Naive thymus-derived CD4-positive, alpha-beta T cell (primary cell): ENCODE data around the gene SLC9A3. TPM values are rescaled to one million over a fixed set of nuclear protein-coding genes. Genes with fewer than 3 reads are reported as not detected.
"Not testable (repeated sequence)": the region's sequence is repeated elsewhere in the genome, so short reads cannot be mapped to it uniquely, and the experiment has no call there.

ENCODE experiments used
- ATAC-seq: fragments of 150-1000 bp; cut with Tn5 transposase; 2 replicates; pipeline ENCODE4 v1.10.0; 2021; ENCODE audit warnings: mild to moderate bottlenecking, moderate library complexity
- CTCF ChIA-PET: fragments of 350-600 bp; sonication (Branson Sonifier 250); formaldehyde crosslinking; loops from one replicate; lab custom pipeline; 2021; ENCODE audit warnings: antibody characterized with exemption; lab: Charles Lee
- POLR2A ChIA-PET: fragments of 350-600 bp; sonication (Branson Sonifier 250); formaldehyde crosslinking; loops from one replicate; lab custom pipeline; 2021; ENCODE audit warnings: antibody characterized with exemption, inconsistent platforms; lab: Charles Lee
- DNase-seq, 9 donors: peaks; one replicate each; pipeline versions ENCODE4 v3.0.0 to v3.0.0-alpha.2; 2020 to 2022; ENCODE audit warnings: mixed read lengths in 1 of 9
- H3K27ac ChIP-seq: one replicate; pipeline ENCODE4 v1.7.0; 2013; ENCODE audit warnings: mild to moderate bottlenecking, low read depth, low read length, moderate library complexity
- H3K27me3 ChIP-seq, 2 donors: one replicate each; pipeline ENCODE4 v1.7.0; 2013; ENCODE audit warnings: low read length in 2 of 2, mild to moderate bottlenecking in 2 of 2, moderate library complexity in 2 of 2; ENCODE audit not compliant: control insufficient read depth in 2 of 2, insufficient read depth in 2 of 2
- H3K36me3 ChIP-seq, 3 experiments: 1 replicate in 2 of 3; 2 replicates in 1 of 3; pipeline ENCODE4 v1.7.0; 2013; ENCODE audit warnings: low read length in 3 of 3, mild to moderate bottlenecking in 3 of 3, moderate library complexity in 1 of 3; ENCODE audit not compliant: insufficient read depth in 3 of 3, control insufficient read depth in 2 of 3
- H3K4me1 ChIP-seq, 2 donors: one replicate each; pipeline ENCODE4 v1.7.0; 2013; ENCODE audit warnings: low read length in 2 of 2, mild to moderate bottlenecking in 2 of 2, moderate library complexity in 1 of 2; ENCODE audit not compliant: control insufficient read depth in 2 of 2, insufficient read depth in 2 of 2
- H3K4me3 ChIP-seq: 2 replicates; pipeline ENCODE4 v1.7.0; 2013; ENCODE audit warnings: mild to moderate bottlenecking, low read length
- H3K9me3 ChIP-seq, 3 experiments: 1 replicate in 2 of 3; 2 replicates in 1 of 3; pipeline ENCODE4 v1.7.0; 2013; ENCODE audit warnings: low read length in 3 of 3; ENCODE audit not compliant: control insufficient read depth in 2 of 3
- H3K27ac Mint-ChIP-seq, 9 donors: one replicate each; pipeline ENCODE4 v1.8.0; 2020 to 2022; ENCODE audit warnings: mixed read lengths in 9 of 9, mild to moderate bottlenecking in 8 of 9, moderate library complexity in 5 of 9, inconsistent platforms in 2 of 9
- H3K27me3 Mint-ChIP-seq, 5 donors: one replicate each; pipeline ENCODE4 v1.8.0; 2021 to 2022; ENCODE audit warnings: mixed read lengths in 5 of 5, mild to moderate bottlenecking in 1 of 5
- H3K36me3 Mint-ChIP-seq, 5 donors: one replicate each; pipeline ENCODE4 v1.8.0; 2020 to 2022; ENCODE audit warnings: mixed read lengths in 5 of 5, mild to moderate bottlenecking in 3 of 5, inconsistent platforms in 1 of 5
- H3K4me1 Mint-ChIP-seq, 7 donors: one replicate each; pipeline ENCODE4 v1.8.0; 2020 to 2022; ENCODE audit warnings: mixed read lengths in 7 of 7, mild to moderate bottlenecking in 3 of 7, inconsistent platforms in 1 of 7
- H3K4me3 Mint-ChIP-seq, 10 donors: one replicate each; pipeline ENCODE4 v1.8.0; 2020 to 2022; ENCODE audit warnings: mild to moderate bottlenecking in 10 of 10, mixed read lengths in 10 of 10, moderate library complexity in 6 of 10, inconsistent platforms in 2 of 10
- H3K9me3 Mint-ChIP-seq, 11 donors: one replicate each; pipeline ENCODE4 v1.8.0; 2020 to 2022; ENCODE audit warnings: mixed read lengths in 11 of 11, mild to moderate bottlenecking in 4 of 11, inconsistent platforms in 1 of 11, moderate library complexity in 1 of 11
- intact Hi-C, 2 donors: fragments of 100-400 bp; cut with micrococcal nuclease; formaldehyde crosslinking; loops; one replicate each; pipeline ENCODE4 v1.15.1; 2023
- polyA plus RNA-seq, 2 donors: library from polyadenylated mRNA; unstranded; fragments of 300-500 nt; fragmentation: Illumina TruSeq; gene quantifications; one replicate each; pipeline ENCODE4 v1.2.3, GENCODE V29; 2021
- total RNA-seq, 6 experiments: library from RNA in 5 of 6; stranded (reverse) in 5 of 6; gene quantifications; 1 replicate in 5 of 6; 2 replicates in 1 of 6; pipeline ENCODE4 v1.2.3 and lab custom pipeline; 2021 to 2026

SLC9A3 gene
- total and polyA plus RNA-seq, 7 experiments from 2014 or later, result 1.5 to 5.5 (median 3.2) TPM

GRCh38 chr5:513216-514100 is 10.8 kb downstream of the SLC9A3 start:
- Histone ChIP-seq H3K27me3 (no peaks in the 10 kb centered on the region), H3K4me3 (no peak overlapping the region), H3K9me3 (no peaks in the 10 kb centered on the region), H3K4me1 (no peaks in the 10 kb centered on the region), H3K27ac (no peak overlapping the region), H3K36me3 (no peaks in the 10 kb centered on the region)
- ChIA-PET POLR2A (no interaction called here), CTCF (no interaction called here)
- DNase-seq, result no peak
- Mint-ChIP-seq H3K27ac (no peak overlapping the region), H3K27me3 (peaks cover 12 to 25% (median 16%) of the 10 kb centered on the region in 5 donors), H3K4me3 (no peak overlapping the region), H3K36me3 (peaks cover 0 to 6% (median 0%) of the 10 kb centered on the region in 5 donors), H3K9me3 (peaks cover 0 to 11% (median 0%) of the 10 kb centered on the region in 11 donors), H3K4me1 (peaks cover 0 to 2% (median 0%) of the 10 kb centered on the region in 7 donors)
- intact Hi-C loops, result no loop called here
- no peak for ATAC-seq

- no peak overlapping the region for H3K4me3 ChIP-seq
- no peaks in the 10 kb centered on the region for H3K4me1 ChIP-seq
- CTCF ChIA-PET, result no interaction called here
- H3K9me3 ChIP-seq, result no peaks in the 10 kb centered on the region
- H3K9me3 Mint-ChIP-seq, result peaks cover 0 to 1% (median 0%) of the 10 kb centered on the region in 11 donors
- no peak for DNase-seq
- no peaks in the 10 kb centered on the region for H3K36me3 Mint-ChIP-seq
- peaks cover 0 to 10% (median 6%) of the 10 kb centered on the region in 5 donors for H3K27me3 Mint-ChIP-seq
- no peak overlapping the region for H3K4me3 Mint-ChIP-seq
- H3K27me3 ChIP-seq, result no peaks in the 10 kb centered on the region
- H3K4me1 Mint-ChIP-seq, result no peaks in the 10 kb centered on the region
- no peaks in the 10 kb centered on the region for H3K36me3 ChIP-seq
- H3K27ac ChIP-seq, result no peak overlapping the region
- H3K27ac Mint-ChIP-seq, result no peak overlapping the region
- intact Hi-C loops, result no loop called here
- POLR2A ChIA-PET, result no interaction called here
- no peak for ATAC-seq
Measured at GRCh38 chr5:511476-511875, 12.8 kb downstream of the SLC9A3 start.

GRCh38 chr5:510521-510920 is 13.7 kb downstream of the SLC9A3 start:
- Histone ChIP-seq H3K4me3 (no peak overlapping the region), H3K36me3 (no peaks in the 10 kb centered on the region), H3K9me3 (no peaks in the 10 kb centered on the region), H3K27me3 (no peaks in the 10 kb centered on the region), H3K27ac (no peak overlapping the region), H3K4me1 (no peaks in the 10 kb centered on the region)
- Mint-ChIP-seq H3K27me3 (peaks cover 0 to 5% (median 0%) of the 10 kb centered on the region in 5 donors), H3K4me3 (no peak overlapping the region), H3K4me1 (no peaks in the 10 kb centered on the region), H3K9me3 (no peaks in the 10 kb centered on the region), H3K36me3 (no peaks in the 10 kb centered on the region), H3K27ac (no peak overlapping the region)
- no peak for ATAC-seq
- CTCF ChIA-PET, result no interaction called here
- intact Hi-C loops, result no loop called here
- DNase-seq, result no peak
- POLR2A ChIA-PET, result no interaction called here

GRCh38 chr5:509611-510185 is 14.6 kb downstream of the SLC9A3 start:
- POLR2A ChIA-PET, result no interaction called here
- Mint-ChIP-seq H3K27me3 (peaks cover 0 to 3% (median 0%) of the 10 kb centered on the region in 5 donors), H3K36me3 (no peaks in the 10 kb centered on the region), H3K4me3 (no peak overlapping the region), H3K4me1 (no peaks in the 10 kb centered on the region), H3K27ac (no peak overlapping the region), H3K9me3 (no peaks in the 10 kb centered on the region)
- intact Hi-C loops, result no loop called here
- DNase-seq (no peak), ATAC-seq (no peak)
- Histone ChIP-seq H3K27me3 (no peaks in the 10 kb centered on the region), H3K4me1 (no peaks in the 10 kb centered on the region), H3K4me3 (no peak overlapping the region), H3K36me3 (no peaks in the 10 kb centered on the region), H3K9me3 (no peaks in the 10 kb centered on the region), H3K27ac (no peak overlapping the region)
- CTCF ChIA-PET, result no interaction called here

GRCh38 chr5:507986-508575 is 16.2 kb downstream of the SLC9A3 start:
- H3K9me3 ChIP-seq, H3K27ac Mint-ChIP-seq, H3K4me1 ChIP-seq, H3K36me3 ChIP-seq, CTCF ChIA-PET, H3K36me3 Mint-ChIP-seq, DNase-seq, H3K9me3 Mint-ChIP-seq, ATAC-seq, H3K27ac ChIP-seq, POLR2A ChIA-PET, H3K4me1 Mint-ChIP-seq, H3K27me3 ChIP-seq, H3K27me3 Mint-ChIP-seq, intact Hi-C loops, H3K4me3 ChIP-seq, H3K4me3 Mint-ChIP-seq: not testable (repeated sequence)

GRCh38 chr5:505951-506525 is 18.2 kb downstream of the SLC9A3 start:
- Histone ChIP-seq H3K4me1 (no peaks in the 10 kb centered on the region), H3K36me3 (no peaks in the 10 kb centered on the region), H3K4me3 (no peak overlapping the region), H3K27me3 (no peaks in the 10 kb centered on the region), H3K9me3 (no peaks in the 10 kb centered on the region), H3K27ac (no peak overlapping the region)
- peaks cover 0 to 6% (median 0%) of the 10 kb centered on the region in 7 donors for H3K4me1 Mint-ChIP-seq
- DNase-seq, result no peak
- H3K4me3 Mint-ChIP-seq, result no peak overlapping the region
- ChIA-PET CTCF (no interaction called here), POLR2A (no interaction called here)
- no peak overlapping the region for H3K27ac Mint-ChIP-seq
- H3K36me3 Mint-ChIP-seq, result no peaks in the 10 kb centered on the region
- H3K27me3 Mint-ChIP-seq, result peaks cover 0 to 8% (median 0%) of the 10 kb centered on the region in 5 donors
- H3K9me3 Mint-ChIP-seq, result no peaks in the 10 kb centered on the region
- intact Hi-C loops, result no loop called here
- ATAC-seq, result no peak
